Activated CD8-positive, alpha-beta memory T cell treated with anti-CD3 and anti-CD28 coated beads for 4 hours (primary cell): ENCODE measurements around the gene KLKB1.
"Not testable (repeated sequence)": the region's sequence is repeated elsewhere in the genome, so short reads cannot be mapped to it uniquely, and the experiment has no call there.

Experiments used
- DNase-seq, 2 donors: peaks; one replicate each; pipeline ENCODE4 v3.0.0-alpha.2; 2020; ENCODE audit warnings: low read depth in 2 of 2

The KLKB1 gene

GRCh38 chr4:186265250-186265649, 37.9 kb downstream of the KLKB1 start:
- DNase-seq, result not testable (repeated sequence)

DNA sequence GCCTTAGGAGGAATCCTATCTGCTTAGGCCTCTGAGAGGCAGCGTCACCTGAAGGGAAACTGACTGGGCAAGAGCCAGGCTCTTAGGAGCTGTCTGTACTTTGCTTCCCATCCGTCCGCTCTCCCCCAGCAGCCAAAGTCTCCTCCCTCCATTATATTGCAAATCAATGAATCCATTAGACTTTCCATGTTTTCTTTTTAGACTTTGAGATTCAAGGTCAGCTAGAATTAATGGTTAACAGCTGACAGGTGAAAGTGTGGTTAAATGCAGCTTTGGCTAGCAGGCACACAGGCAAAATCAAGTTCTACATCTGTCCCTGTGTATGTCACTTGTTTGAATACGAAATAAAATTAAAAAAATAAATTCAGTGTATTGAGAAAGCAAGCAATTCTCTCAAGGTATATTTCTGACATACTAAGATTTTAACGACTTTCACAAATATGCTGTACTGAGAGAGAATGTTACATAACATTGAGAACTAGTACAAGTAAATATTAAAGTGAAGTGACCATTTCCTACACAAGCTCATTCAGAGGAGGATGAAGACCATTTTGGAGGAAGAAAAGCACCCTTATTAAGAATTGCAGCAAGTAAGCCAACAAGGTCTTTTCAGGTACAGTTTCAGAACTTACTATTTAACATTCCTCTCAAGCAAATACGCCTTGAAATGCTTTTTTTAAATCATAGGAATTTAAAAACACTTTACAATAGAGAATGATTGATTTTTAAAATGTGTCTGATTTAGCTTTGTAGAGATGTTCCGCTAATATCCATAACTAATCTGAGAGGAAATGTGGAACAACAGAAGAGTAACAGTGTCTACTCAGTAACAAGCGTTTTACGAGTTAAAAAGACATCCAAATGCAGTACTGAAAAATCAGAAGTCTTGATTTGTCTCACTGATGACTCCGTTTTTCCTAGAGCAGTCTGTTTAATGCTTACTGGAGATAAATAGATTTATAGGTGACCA, 38.7 kb downstream of the KLKB1 start, which contains the start of gene F11:
Gene F11, plus strand, starts transcription at position 507 of the 970 bp plus-strand sequence. CDS start 948 bp downstream, outside the sequence.
- DNase-seq, result no peak

GRCh38 chr4:186266729-186267456, 39.6 kb downstream of the KLKB1 start:
- no peak for DNase-seq

- DNase-seq, result no peak
Measured at GRCh38 chr4:186271081-186271678, 43.9 kb downstream of the KLKB1 start.

DNA sequence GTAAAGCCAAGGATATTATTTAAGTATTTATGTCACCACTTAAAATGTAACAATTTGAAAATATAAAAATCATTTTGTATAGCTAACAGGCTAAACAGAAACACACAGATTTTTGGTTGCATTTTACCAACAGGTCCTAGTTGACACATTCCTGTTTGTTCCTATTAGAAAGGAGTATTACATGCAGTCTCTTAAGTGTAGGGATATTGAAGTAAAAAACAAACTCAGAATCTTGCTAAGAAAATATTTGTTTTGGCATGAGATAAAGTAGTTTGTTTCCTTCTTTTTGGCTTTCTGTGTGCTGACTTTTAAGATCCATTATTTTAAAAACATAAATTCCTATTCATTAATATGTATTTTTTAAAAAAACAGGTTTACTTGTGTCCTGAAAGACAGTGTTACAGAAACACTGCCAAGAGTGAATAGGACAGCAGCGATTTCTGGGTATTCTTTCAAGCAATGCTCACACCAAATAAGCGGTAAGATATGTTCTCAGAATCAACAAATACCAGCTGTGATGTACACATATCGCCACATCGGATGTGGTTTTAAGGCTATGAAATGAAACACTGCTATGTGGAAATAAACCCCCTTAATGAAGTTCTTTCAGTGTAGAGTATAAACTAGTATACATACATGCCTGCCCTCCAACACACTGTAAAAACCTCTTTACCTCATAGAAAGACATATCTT, 45.5 kb downstream of the KLKB1 start:
- no peak for DNase-seq

DNA sequence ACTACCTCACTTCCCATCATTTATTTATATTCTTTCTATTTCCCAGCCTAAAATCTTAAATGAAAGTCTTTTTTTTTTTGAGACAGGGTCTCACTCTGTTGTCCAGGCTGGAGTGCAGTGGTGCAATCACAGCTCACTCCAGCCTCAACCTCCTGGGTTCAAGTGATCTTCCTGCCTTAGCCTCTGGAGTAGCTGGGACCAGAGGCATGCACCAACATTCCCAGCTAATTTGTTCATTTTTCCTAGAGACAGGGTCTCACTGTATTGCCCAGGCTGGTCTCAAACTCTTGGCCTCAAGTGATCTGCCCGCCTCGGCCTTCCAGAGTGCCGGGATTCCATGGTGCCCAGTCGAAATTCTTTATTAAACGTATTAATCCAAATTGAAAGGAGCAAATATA, 46.1 kb downstream of the KLKB1 start:
- not testable (repeated sequence) for DNase-seq

DNA sequence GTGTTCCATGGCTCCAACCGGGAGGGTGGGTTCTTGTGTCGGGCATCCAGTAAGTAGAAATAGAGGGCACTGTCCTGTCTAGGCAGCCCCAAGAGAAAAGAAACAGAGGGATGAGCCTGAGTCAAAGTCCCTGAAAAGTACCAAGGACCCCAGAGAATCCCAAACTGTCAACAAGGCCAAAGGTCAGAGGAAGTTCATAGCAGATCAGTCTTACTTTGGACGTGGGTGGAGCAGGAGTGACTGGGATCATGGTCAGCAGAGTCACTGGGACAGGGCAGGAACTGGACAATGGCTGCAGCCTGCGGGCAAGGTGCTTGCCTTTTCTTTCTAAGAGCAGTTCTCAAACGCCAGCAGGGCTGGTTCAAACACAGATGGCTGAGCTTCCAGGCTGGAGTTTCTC, 56.0 kb downstream of the KLKB1 start:
- no peak for DNase-seq

- no peak for DNase-seq
Measured at GRCh38 chr4:186285147-186285546, 57.8 kb downstream of the KLKB1 start.

DNA sequence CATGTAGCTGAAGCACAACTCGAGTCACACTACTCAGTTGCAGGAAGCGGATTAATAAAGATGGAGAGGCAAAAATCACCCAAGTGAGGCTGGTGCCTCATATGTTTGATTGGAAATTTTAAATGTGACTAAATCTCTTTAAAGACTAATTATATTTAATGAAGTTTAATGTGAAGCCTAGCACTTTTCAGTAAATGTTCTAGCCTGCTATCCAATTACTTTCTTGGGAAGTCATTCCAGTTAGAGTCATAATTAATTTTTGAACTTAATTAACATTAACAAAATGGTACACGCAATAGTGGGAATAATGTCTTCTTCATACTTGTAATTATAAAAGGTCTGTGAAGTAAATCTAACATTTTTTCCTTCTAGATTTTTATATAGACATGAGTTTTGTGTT, 59.3 kb downstream of the KLKB1 start:
- no peak for DNase-seq

DNA sequence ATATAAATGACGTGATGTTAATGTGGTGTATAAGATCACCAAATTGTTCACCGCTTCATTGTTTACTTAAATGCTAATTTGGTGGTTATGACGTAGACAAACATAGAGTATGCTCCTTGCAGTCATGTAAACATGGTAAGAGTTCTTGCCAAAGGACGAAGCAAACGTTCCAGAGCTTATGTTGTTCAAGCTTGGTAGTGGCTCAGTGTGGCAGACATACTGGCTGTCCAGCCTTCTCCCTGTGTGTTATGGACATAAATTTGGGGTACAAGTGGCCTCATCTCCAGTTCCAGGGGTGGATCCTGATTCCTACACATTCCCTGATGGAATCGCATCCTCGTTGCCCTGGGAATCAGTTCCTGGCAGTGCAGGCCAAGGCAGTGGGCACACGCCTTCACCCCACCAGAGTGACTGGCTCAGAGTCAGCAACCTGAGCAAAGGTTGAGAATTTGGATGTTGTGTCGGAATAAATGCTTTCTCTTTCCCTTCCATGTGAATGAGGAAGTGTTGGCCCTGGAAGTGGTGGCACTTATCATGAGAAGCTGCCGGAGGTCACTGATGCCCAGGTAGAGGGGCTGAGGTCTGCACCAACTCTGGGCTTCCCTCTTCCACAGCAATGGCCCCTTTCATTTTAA, 64.1 kb downstream of the KLKB1 start:
- no peak for DNase-seq

DNA sequence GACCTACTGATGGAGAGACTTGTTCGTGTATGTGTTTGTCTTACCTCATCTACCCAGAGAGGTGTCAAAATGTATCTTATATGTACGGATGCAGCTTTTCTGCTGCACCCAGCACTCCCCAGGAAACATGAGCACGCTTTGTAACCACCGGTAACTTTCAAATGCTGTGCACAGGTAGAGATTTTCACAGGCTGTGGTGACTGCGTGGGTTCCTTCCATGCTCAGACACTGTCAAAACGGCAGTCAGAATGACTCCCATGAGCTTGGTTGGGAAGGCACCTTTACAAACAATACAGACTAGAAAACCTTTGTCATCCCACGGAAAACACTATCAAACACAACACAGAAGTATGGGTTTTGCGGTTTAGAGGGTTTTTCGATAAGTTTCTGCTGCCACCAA, 66.9 kb downstream of the KLKB1 start:
- no peak for DNase-seq

- no peak for DNase-seq
Measured at GRCh38 chr4:186296481-186296880, 69.2 kb downstream of the KLKB1 start.

DNA sequence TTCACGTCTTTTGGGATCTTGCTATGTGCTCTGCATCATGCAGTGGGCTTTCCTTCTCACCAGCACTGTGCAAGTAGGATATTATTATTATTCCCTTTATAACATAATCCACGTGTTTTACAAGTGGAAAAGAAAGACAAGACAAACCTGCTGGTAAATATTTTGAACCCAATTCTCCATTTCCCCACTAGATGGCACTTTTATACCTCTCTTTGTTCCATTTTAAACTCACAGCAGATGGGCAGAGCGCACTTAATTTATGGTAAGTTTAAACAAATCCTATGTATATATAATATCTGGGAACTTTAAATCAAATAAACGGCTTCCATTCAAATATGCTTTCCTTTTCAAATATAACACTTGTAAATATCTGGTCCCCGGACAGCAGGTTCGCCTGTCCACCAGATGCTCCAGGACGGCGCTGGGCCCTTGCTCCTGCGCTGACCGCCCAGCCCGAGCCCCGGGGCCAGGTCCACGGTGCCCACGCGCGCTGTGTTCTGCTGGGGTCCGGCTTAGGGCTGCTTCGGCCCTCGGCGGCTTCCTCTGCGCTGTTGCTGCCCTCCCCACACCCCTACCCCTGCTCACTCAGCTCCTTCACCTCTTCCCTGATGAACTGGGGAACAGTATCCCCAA, 69.8 kb downstream of the KLKB1 start:
- no peak for DNase-seq

GRCh38 chr4:186298031-186298647, 70.8 kb downstream of the KLKB1 start:
- no peak for DNase-seq

DNA sequence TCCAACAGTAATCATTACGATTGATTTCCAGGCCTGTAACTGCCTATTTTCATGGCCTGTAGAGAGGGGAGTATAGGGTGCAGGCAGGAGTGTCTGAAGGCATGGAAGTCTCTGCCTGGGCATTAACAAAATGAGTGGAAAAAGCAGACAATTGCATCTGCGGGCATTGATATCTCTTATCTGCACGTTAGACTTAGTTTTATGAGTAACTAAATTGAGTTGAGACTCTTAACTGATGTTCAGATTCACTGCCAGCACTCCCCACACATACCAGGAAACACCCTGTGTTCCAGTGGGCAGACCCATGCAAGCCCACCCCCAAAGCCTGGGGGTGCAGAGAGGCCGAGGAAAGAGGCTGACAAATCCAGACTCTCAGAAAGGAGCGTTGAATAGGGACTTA, 72.0 kb downstream of the KLKB1 start:
- DNase-seq, result no peak

GRCh38 chr4:186300659-186301390, 73.5 kb downstream of the KLKB1 start:
- no peak for DNase-seq

GRCh38 chr4:186304216-186304615, 76.9 kb downstream of the KLKB1 start:
- DNase-seq, result no peak

DNA sequence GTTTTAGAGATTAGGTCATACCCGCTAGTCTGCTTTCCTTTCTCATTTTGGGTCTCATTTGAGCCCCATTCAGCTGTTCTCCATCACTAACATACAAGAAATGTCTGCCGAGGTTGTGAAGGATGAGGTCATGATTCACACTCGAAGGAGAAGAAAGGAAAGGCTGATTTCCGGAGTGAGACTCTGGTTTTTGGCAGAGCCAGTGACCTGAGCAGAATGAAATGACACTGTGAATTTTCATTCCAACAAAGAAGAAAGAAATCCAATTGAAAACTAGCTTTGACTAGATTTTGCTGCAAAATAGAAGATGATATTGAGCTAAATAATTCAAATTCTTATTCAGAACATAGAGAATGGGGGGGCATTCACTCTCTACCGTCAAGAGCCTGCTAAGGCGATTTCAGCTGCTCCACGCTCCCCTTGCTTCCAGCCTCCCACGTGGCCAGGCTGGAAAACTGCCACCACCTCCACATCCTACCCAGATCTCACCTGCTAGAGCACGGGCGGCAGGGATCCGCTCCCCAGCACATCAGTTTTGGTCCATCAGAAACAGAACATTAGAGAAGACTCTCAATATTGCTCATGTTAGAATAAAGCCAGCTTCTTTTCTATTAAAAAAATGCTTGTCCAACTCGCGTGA, 77.7 kb downstream of the KLKB1 start:
- DNase-seq, result no peak

DNA sequence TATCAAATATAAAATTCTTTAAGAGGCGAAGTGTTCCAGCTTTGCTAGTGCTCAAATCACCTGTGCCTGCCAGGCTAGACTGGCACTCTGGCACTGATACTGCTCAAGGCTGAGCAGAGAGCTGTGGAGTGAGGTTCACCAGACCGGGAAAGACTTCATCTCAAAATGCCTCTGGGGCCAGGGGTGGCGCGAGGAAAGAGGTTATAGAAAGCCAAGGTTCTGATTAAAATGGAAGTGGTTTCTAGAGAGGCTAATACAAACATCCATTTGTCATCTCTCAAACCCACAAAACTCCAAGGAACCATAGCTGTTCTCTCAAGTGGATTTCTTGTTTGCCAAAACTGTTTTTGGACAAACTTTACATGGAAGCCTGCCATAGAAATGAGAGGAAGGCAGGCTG, 80.2 kb downstream of the KLKB1 start:
- no peak for DNase-seq
